GM12878 (cell line): Measurements from ENCODE around the gene OTULIN.

Experiments
- BACH1 ChIP-seq: fragments of 450-650 bp; IDR thresholded peaks from 2 replicates; pipeline ENCODE4 v1.6.1; 2017; ENCODE audit warnings: mild to moderate bottlenecking, borderline replicate concordance
- POLR2A ChIP-seq: IDR thresholded peaks from 2 replicates; pipeline ENCODE4 v1.6.1; 2011; ENCODE audit warnings: low read depth, mild to moderate bottlenecking, low read length
- SIN3A ChIP-seq: IDR thresholded peaks from 2 replicates; pipeline ENCODE4 v1.6.1; 2012; ENCODE audit warnings: low read depth, low read length, improper control_type of control experiment
- TF ChIP-seq, protein P1 (sequence below): IDR thresholded peaks from 2 replicates; pipeline ENCODE4 v1.6.1; 2012; ENCODE audit warnings: low read depth, low read length, improper control_type of control experiment
- TF ChIP-seq, protein P2 (sequence below), 3 experiments: IDR thresholded peaks in 2 of 3; conservative IDR thresholded peaks in 1 of 3; 2 replicates each; pipeline ENCODE4 v1.5.1; 2011; ENCODE audit warnings: low read depth in 3 of 3, low read length in 3 of 3, mild to moderate bottlenecking in 3 of 3, control low read depth in 2 of 3, moderate library complexity in 2 of 3, inconsistent platforms in 1 of 3, mixed read lengths in 1 of 3; ENCODE audit not compliant: control insufficient read depth in 2 of 3, insufficient read depth in 1 of 3; ENCODE audit errors: extremely low read depth in 1 of 3

GRCh38 chr5:14681236-14681752 lies 16.8 kb downstream of the OTULIN start:
- no peak for TF ChIP-seq SIN3A
- TF ChIP-seq, protein P1, sequence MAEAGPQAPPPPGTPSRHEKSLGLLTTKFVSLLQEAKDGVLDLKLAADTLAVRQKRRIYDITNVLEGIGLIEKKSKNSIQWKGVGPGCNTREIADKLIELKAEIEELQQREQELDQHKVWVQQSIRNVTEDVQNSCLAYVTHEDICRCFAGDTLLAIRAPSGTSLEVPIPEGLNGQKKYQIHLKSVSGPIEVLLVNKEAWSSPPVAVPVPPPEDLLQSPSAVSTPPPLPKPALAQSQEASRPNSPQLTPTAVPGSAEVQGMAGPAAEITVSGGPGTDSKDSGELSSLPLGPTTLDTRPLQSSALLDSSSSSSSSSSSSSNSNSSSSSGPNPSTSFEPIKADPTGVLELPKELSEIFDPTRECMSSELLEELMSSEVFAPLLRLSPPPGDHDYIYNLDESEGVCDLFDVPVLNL = no peak
- TF ChIP-seq, protein P2, sequence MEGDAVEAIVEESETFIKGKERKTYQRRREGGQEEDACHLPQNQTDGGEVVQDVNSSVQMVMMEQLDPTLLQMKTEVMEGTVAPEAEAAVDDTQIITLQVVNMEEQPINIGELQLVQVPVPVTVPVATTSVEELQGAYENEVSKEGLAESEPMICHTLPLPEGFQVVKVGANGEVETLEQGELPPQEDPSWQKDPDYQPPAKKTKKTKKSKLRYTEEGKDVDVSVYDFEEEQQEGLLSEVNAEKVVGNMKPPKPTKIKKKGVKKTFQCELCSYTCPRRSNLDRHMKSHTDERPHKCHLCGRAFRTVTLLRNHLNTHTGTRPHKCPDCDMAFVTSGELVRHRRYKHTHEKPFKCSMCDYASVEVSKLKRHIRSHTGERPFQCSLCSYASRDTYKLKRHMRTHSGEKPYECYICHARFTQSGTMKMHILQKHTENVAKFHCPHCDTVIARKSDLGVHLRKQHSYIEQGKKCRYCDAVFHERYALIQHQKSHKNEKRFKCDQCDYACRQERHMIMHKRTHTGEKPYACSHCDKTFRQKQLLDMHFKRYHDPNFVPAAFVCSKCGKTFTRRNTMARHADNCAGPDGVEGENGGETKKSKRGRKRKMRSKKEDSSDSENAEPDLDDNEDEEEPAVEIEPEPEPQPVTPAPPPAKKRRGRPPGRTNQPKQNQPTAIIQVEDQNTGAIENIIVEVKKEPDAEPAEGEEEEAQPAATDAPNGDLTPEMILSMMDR (IDR thresholded peaks at IDR 0.05 in 2 of 3, conservative IDR thresholded peaks at IDR 0.05 in 1 of 3; ENCODE audit: control insufficient read depth in 2 of 3, extremely low read depth in 1 of 3, insufficient read depth in 1 of 3, low read depth in 3 of 3, low read length in 3 of 3) = no peak
- TF ChIP-seq BACH1 = no peak
- TF ChIP-seq POLR2A = no peak
